GM18519 (cell line): ENCODE results near the gene ATP5PO.
"Not testable (repeated sequence)": the region's sequence is repeated elsewhere in the genome, so short reads cannot be mapped to it uniquely, and the experiment has no call there.

ENCODE experiments used
- ATAC-seq: cut with Tn5 transposase; IDR thresholded peaks from one replicate; pipeline ENCODE4 v1.9.1; 2021; ENCODE audit warnings: mild to moderate bottlenecking, moderate library complexity; ENCODE audit not compliant: unreplicated experiment, low FRiP score

The ATP5PO gene

DNA sequence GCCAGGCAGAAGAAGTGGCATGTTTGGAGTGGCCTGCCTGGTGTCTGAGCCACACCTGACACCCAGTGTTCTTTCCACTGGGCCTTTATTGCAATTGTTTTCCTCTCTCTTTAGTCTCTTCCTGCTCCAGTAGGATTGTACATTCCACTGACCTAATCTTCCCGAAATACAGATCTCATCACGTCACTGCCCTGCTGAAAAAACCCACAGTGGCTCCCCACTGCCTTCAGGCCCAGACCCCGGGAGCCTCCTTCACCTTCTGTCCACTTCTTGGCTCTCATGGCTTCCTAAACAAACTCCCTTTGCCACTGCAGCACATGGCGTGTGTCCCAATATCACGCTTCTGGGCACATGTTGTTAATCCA lies 25.3 kb upstream of the ATP5PO start:
- no peak for ATAC-seq

- ATAC-seq: no peak
These were observed 24.7 kb upstream of the ATP5PO start for GRCh38 chr21:33940164-33940880.

DNA sequence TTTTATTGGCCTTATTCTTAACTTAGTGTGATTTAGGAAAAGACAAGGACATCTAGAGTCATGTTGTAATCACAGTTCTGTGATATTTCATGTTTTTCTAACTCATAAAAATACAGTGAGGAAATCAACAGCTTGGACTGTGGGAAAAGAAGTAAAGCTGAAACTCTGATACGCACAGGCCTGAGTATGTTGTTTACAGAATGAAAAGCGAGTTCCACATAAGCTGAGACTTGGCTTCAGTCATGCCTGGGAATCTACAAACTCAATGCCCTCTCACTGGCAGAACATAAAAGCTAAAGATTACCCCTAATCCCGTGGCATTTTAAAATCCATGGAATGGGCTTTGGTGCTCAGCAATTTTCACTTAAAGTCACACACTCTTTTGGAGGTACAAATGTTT lies 23.6 kb upstream of the ATP5PO start:
- no peak for ATAC-seq

- no peak for ATAC-seq
These were observed 22.8 kb upstream of the ATP5PO start for GRCh38 chr21:33938381-33938780.

- no peak for ATAC-seq
These were observed 22.3 kb upstream of the ATP5PO start for GRCh38 chr21:33937931-33938339.

DNA sequence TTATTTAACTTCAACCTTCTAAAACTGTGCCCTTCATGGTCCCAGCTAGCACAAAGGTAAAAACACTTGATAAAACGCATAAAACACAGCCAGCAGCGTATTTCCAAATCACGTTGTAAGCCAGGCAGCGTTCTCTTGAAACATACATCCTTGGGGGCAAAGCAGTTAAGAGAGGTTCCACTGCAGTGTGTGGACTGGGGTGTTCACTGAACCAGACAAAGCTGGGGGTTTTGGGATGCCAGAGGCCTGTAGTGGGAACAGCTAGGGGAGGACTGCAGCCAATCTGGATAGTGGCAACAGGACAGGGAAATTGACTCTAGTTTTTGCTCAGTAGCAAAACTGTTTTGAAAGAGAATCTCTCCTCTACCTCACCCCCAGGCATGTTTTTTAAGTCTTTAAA lies 21.5 kb upstream of the ATP5PO start:
- ATAC-seq: no peak

GRCh38 chr21:33936301-33937038 lies 20.9 kb upstream of the ATP5PO start:
- ATAC-seq: no peak

- no peak for ATAC-seq
These were observed 17.1 kb upstream of the ATP5PO start for GRCh38 chr21:33932731-33933130.

DNA sequence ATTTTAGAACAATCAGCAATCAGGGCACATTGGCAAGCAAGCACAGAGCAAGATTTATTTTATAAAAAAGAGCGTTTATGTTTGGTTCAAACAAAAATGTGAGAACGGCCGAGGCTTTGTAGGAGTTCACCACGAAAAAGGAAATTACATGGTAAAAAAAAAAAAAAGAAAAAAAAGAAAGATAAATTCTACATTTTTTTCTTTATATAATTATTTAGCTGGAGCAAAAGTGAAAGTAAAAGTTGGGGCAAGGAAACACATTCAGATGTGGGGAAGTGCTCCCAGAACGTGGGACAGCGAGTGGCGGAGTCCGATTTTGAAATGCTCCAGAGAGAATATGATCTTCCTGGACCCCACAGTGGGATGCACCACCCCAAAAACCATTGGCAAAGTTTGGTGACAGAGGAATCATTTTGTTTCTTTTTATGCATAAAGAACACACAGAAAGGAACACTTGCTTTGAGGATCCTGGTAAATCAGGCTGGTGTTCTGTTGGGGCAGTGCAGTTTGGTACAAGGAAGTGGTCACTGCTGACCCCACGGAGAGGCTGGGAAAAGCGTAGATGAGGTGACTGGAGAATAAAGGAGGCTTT lies 16.3 kb upstream of the ATP5PO start:
- ATAC-seq: no peak

DNA sequence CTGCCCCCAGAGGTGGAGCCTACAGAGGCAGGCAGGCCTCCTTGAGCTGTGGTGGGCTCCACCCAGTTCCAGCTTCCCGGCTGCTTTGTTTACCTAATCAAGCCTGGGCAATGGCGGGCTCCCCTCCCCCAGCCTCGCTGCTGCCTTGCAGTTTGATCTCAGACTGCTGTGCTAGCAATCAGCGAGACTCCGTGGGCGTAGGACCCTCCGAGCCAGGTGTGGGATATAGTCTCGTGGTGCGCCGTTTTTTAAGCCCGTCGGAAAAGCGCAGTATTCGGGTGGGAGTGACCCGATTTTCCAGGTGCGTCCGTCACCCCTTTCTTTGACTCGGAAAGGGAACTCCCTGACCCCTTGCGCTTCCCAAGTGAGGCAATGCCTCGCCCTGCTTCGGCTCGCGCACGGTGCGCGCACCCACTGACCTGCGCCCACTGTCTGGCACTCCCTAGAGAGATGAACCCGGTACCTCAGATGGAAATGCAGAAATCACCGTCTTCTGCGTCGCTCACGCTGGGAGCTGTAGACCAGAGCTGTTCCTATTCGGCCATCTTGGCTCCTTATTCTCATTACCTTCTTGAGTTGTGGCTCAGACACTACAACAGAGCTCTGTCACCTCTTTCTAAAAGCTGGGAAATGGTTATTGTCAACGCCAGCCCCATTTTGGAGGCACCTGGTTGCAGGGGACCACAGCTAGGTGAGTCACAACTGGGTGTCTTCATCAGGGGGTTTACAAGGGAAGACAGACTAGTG lies 15.6 kb upstream of the ATP5PO start:
- not testable (repeated sequence) for ATAC-seq

DNA sequence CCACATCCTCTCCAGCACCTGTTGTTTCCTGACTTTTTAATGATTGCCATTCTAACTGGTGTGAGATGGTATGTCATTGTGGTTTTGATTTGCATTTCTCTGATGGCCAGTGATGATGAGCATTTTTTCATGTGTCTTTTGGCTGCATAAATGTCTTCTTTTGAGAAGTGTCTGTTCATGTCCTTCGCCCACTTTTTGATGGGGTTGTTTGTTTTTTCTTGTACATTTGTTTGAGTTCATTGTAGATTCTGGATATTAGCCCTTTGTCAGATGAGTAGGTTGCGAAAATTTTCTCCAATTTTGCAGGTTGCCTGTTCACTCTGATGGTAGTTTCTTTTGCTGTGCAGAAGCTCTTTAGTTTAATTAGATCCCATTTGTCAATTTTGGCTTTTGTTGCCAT lies 10.6 kb upstream of the ATP5PO start:
- ATAC-seq: not testable (repeated sequence)

GRCh38 chr21:33924766-33925100 lies 9.1 kb upstream of the ATP5PO start:
- no peak for ATAC-seq

DNA sequence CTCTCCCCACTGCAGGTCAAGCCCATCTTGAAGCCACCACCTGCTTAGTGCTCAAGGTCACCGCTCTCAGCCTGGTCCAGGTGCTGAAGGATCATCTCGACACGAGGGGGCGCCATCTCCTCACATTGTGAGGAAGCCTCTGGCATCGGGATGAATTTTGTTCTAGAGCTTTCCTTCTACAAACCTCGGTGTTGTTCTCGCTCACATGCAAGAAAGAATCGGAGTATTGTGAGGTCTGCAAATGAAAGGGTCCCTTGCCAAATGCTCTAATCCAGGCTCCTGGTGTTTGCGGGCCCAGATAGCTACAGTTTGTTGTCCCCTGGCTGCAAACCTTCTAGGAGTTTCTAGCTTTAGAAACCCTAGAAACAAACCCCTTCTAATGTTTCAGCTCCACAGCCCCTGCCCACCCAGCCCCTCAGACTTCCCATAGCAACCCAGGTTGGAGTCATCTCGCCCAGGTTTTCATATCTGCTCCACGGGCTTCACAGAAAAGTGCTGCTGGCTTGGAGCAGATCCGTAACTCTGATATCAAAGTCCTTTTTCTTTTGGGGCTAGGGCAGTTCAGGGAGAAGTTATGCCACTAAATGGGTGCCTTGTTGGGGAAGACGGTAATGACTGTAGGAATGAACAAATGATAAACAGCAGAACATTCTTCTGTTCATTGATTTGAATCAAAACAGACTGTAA lies 8.6 kb upstream of the ATP5PO start:
- ATAC-seq: peak; percentile 39

DNA sequence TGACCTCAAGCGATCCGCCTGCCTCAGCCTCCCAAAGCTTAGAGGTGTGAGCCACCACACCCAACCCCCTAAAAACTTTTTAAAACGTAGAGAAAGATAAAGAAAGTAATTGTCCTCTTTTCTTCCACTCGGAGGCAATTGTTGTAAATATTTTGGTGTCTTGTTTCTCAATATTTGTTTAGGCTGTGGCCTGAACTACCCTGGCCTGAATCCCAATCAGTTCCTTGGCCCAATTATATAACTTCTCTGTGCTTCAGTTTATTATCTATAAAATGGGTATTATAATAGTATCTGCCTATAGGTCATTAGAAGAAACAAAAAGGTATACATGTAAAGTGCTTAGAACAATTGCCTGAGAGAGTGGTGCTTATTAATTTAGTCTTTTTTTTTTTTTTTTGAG lies 1.8 kb upstream of the ATP5PO start:
- ATAC-seq: no peak

- no peak for ATAC-seq
These were observed 580 bp upstream of the ATP5PO start for GRCh38 chr21:33916200-33916567.

DNA sequence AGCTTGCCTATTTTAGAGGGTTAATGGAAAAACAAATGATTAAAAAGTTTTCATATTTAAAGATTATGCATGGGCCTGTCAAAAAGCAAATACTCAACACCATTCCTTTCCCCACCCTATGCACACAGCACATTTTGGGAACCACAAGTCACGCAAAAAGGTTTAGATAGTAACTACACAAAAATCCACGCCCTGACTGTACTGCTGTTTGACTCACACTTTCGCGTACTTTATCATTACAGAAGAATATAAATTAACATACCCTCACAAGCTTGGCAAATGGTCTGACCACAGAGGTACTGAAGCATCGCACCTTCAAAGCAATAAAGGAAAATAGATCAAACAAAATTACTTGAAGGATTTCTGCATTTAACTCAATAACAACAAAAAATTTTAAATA lies 1.4 kb downstream of the ATP5PO start:
- no peak for ATAC-seq

- ATAC-seq: no peak
These were observed 5.8 kb downstream of the ATP5PO start for GRCh38 chr21:33909756-33910155.

DNA sequence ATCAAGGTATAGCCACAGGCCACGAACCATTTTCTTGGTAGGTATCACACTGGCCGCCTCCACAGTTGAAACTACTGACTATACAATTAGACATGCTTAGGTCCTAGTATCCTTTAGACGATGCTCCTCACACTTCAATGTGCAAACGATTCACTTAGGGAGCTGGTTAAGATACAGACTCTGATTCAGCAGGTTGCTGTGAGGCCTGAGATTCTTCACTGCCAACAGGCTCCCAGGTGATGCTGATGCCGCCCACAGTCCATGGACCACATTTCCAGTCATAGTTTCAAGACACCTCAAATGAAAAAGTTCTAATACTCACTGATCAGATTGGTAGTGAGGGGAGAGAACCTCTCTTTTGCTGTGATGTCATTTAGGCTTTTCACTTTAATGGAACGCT lies 6.8 kb downstream of the ATP5PO start:
- ATAC-seq: no peak

GRCh38 chr21:33904041-33904440 lies 11.6 kb downstream of the ATP5PO start:
- no peak for ATAC-seq

DNA sequence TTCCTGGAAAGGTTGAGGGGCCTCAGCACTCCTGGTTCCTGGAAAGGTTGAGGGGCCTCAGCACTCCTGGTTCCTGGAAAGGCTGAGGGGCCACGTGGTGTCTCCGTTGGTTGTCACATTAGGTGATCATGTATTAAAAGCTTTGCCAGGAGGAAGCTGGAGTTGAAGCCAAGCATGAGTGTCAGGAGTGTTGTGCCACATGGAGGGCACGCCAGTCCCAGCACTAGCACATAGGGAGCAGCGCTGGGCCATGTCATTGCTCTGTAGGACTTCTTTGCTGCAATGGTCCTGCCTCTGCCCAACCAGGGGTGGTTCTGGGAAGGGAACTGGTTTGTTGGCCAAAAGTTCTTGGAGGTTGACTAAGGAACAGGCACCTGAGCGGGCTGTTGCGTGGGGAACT lies 13.3 kb downstream of the ATP5PO start:
- ATAC-seq: no peak
